ENCODE measurements around the gene ZNF436. TPM values are rescaled to one million over a fixed set of nuclear protein-coding genes. Genes with fewer than 3 reads are reported as not detected.
A peak's percentile ranks its signal among the peaks of the same experiment; 100 is the strongest.

The ZNF436 gene
- total RNA-seq (46.3 and 52.1 TPM in 2 replicates), polyA plus RNA-seq (25.3 and 32.2 TPM in 2 replicates)

GRCh38 chr1:23369335-23370013 is at the start of gene ZNF436:
TSS of gene ZNF436 (minus strand) at chr1:23369836. CDS start at chr1:23368005, 1,831 bp downstream.
- no peaks in the 10 kb centered on the region for H3K27me3 ChIP-seq
- DNase-seq (ENCODE audit: low read depth in 1 of 2, low spot score in 1 of 2), result peak; percentile 94 to 96
- H3K9me3 ChIP-seq (ENCODE audit: low read depth), result no peaks in the 10 kb centered on the region

GRCh38 chr1:23419180-23419579 is 49.5 kb upstream of the ZNF436 start:
- H3K36me3 ChIP-seq, result peaks cover 16% of the 10 kb centered on the region
- no peak for TF ChIP-seq CTCF (IDR thresholded peaks at IDR 0.05; ENCODE audit: low read depth, low read length)
- peak in 1 of 2 donors; percentile 16 for DNase-seq (ENCODE audit: low read depth in 1 of 2, low spot score in 1 of 2)
- H3K4me1 ChIP-seq (ENCODE audit: low read depth), result peaks cover 49% of the 10 kb centered on the region
- H3K27me3 ChIP-seq, result no peaks in the 10 kb centered on the region
- H3K9me3 ChIP-seq (ENCODE audit: low read depth), result no peaks in the 10 kb centered on the region
- H3K27ac ChIP-seq, result peak overlapping the region; percentile 77
- H3K4me3 ChIP-seq, result no peak overlapping the region

More at GRCh38 chr1:23369335-23370013, at the start of gene ZNF436:
- Histone ChIP-seq H3K36me3 (peaks cover 18% of the 10 kb centered on the region), H3K4me1 (ENCODE audit: low read depth) (peaks cover 34% of the 10 kb centered on the region), H3K4me3 (peak within 1 kb of the TSS; percentile 95), H3K27ac (peak within 1 kb of the TSS; percentile 97)
- no peak for TF ChIP-seq CTCF (IDR thresholded peaks at IDR 0.05; ENCODE audit: low read depth, low read length)

GRCh38 chr1:23417570-23417969 is 47.9 kb upstream of the ZNF436 start:
- H3K27ac ChIP-seq, result peak overlapping the region; percentile 77
- H3K4me3 ChIP-seq, result no peak overlapping the region
- no peaks in the 10 kb centered on the region for H3K27me3 ChIP-seq

GRCh38 chr1:23416964-23417363 is 47.3 kb upstream of the ZNF436 start:
- no peak for TF ChIP-seq CTCF (IDR thresholded peaks at IDR 0.05; ENCODE audit: low read depth, low read length)
- H3K4me3 ChIP-seq, result no peak overlapping the region
- no peaks in the 10 kb centered on the region for H3K27me3 ChIP-seq
- H3K9me3 ChIP-seq (ENCODE audit: low read depth), result no peaks in the 10 kb centered on the region
- peak overlapping the region; percentile 77 for H3K27ac ChIP-seq
- H3K36me3 ChIP-seq, result peaks cover 24% of the 10 kb centered on the region
- peaks cover 33% of the 10 kb centered on the region for H3K4me1 ChIP-seq (ENCODE audit: low read depth)
- DNase-seq (ENCODE audit: low read depth in 1 of 2, low spot score in 1 of 2), result no peak

More at GRCh38 chr1:23417570-23417969, 47.9 kb upstream of the ZNF436 start:
- no peaks in the 10 kb centered on the region for H3K9me3 ChIP-seq (ENCODE audit: low read depth)
- DNase-seq (ENCODE audit: low read depth in 1 of 2, low spot score in 1 of 2), result peak in 1 of 2 donors; percentile 89
- peaks cover 39% of the 10 kb centered on the region for H3K4me1 ChIP-seq (ENCODE audit: low read depth)
- TF ChIP-seq CTCF (IDR thresholded peaks at IDR 0.05; ENCODE audit: low read depth, low read length), result no peak
- peaks cover 24% of the 10 kb centered on the region for H3K36me3 ChIP-seq

GRCh38 chr1:23408797-23409290 is 39.2 kb upstream of the ZNF436 start:
- Histone ChIP-seq H3K27me3 (no peaks in the 10 kb centered on the region), H3K27ac (peak overlapping the region; percentile 79), H3K4me3 (no peak overlapping the region), H3K9me3 (ENCODE audit: low read depth) (no peaks in the 10 kb centered on the region), H3K4me1 (ENCODE audit: low read depth) (peaks cover 20% of the 10 kb centered on the region), H3K36me3 (peaks cover 26% of the 10 kb centered on the region)
- no peak for TF ChIP-seq CTCF (IDR thresholded peaks at IDR 0.05; ENCODE audit: low read depth, low read length)
- no peak for DNase-seq (ENCODE audit: low read depth in 1 of 2, low spot score in 1 of 2)
